HG03575 (cell line): ENCODE measurements around the gene HEATR3.
A peak's percentile ranks its signal among the peaks of the same experiment; 100 is the strongest.

ENCODE experiments used
- ATAC-seq: cut with Tn5 transposase; IDR thresholded peaks from one replicate; pipeline ENCODE4 v1.9.1; 2021; ENCODE audit not compliant: unreplicated experiment, insufficient number of reproducible peaks, low FRiP score; ENCODE audit errors: extremely low read depth

Gene HEATR3

DNA sequence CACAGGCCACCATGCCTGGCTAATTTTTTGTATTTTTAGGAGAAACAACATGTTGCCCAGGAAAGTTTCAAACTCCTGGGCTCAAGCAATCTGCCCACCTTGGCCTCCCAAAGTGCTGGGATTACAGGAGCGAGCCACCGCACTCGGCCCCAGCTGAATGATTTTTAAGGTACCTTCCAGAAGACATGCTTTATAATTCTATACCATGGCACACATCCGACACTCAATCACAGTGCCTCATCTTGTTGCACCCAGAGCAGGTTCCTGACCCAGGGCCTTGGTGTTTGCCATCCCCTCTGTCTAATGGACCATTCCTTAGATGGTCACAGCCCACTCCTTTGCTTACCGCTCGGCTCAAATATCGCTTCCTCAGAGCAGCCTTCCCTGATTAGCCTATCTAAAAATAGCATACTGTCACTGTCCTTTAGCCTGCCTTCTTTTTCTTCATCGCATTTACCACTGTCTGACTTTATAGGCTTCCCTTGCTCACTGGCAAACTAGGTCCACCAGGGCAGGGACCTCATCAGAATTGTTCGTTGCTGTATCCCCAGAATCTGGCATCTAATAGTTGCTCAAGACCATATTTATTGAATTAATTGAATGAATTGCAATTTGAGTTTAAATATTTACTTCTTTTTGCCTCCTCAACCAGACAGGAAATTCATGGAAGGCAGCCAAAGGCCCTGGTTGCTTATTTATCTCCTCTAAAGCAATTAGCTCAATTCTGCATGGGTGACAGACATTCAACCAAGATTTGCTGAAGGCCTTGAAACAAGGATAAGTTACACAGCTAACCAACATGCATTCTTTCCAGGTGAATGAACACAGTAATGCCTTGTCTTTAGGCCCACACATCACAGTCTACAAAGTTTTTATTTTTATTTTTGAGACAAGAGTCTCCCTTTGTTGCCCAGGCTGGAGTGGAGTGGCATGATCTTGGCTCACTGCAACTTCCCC lies 81.0 kb downstream of the HEATR3 start:
- ATAC-seq, result no peak

GRCh38 chr16:50151322-50151721 lies 85.6 kb downstream of the HEATR3 start:
- ATAC-seq, result no peak

DNA sequence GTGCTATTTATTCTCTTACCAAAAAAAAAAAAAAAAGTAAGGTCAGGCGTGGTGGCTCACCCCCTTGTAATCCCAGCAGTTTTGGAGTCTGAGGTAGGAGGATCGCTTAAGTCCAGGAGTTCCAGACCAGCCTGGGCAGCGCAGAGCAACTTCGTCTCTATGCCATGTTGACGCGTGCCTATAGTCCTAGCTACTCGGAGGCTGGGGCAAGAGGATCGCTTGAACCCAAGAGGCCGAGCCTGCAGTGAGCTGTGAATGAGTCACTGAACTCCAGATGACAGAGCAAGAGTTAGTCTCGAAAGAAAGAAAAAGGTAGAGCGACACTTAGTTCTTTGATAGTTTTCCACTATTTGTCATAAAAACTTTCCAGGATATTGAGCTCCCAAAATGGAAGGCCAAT lies 86.0 kb downstream of the HEATR3 start:
- ATAC-seq, result no peak

DNA sequence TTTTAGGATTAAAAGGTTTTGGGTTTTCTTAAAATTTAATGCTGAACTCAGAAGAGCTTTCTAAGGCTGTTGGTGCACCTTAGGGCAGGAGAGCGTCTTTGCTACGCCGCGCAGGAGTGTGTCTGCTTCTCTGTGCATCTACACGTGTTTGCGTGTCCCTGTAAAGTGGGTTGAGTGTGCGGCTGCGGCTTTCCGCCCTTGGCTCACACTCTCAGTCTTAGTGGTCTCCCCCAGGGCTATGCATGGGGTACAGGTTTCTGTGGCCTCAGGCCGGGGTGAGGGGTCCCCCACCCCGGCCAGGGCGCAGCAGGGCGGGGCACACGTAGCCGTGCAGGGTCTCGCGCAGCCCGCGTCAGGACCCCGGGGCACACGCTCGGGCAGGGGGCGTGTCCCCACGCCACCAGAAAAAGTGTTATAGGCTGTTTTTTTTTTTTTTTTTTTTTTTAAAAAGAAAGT lies 86.6 kb downstream of the HEATR3 start:
- ATAC-seq, result peak; percentile 31

DNA sequence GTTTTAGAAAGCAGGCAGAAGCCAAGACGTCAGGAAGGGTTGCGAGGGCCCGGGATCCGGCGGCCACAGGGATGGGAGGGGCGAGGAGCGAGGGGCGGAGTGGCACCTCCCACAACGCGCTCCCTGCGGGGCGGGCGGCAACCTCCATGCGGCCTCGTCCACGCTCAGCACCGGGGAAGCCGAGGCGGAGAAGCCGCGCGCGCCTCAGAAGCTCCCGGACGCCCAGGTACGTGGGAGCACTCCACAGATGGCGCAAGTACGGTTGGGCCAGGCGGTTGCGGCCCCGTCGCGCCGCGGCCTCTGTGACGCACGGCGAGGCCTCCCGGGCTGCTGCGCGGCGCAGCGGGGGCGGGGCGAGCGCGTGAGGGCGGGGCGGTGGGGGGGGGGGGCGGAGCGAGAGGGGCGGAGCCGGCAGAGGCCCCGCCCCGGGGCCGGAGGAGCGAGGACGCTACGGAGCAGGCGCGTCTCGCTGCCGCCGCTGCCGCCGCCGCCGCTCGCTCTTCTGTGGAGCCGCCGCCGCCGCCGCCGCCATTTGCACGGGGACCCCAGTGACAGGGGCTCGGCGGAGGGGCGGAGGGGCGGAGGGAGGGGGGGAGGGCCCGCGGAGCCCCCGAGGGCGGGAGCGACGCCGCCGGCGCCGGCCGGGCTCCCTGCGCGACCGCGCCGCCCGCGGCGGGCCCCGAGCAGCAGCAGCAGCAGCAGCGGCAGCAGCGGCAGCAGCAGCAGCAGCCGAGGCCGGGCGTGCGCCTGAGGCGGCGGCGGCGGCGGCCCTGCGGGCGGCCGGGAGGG lies 87.2 kb downstream of the HEATR3 start, which contains the start of gene TENT4B:
TENT4B (plus strand) TSS at position 500 of the 789 bp plus-strand sequence. CDS start 316 bp downstream, outside the sequence.
- peak; percentile 41 for ATAC-seq

DNA sequence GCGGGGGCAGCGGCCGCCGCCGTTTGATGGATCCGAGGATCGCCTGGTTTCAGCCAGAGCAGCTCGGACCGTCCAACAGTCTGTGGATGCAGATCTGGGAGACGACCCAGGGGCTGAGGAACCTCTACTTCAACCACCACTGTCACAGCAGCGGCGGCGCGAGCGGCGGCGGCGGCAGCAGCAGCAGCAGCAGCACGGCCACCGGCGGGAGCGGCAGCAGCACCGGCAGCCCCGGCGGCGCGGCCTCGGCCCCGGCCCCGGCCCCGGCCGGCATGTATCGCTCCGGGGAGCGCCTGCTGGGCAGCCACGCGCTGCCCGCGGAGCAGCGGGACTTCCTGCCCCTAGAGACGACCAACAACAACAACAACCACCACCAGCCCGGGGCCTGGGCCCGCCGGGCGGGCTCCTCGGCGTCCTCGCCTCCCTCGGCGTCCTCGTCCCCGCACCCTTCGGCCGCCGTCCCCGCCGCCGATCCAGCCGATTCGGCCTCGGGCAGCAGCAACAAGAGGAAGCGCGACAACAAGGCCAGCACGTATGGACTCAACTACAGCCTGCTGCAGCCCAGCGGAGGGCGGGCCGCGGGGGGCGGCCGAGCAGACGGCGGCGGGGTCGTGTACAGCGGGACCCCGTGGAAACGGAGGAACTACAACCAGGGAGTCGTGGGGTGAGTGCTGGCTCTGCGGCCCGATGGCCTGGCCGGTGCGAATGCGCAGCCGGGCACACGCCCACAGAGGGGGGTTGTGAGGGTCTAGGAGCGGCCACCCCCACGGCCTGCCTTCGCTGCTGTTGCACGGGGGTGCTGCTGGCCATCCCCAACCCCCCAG lies 88.0 kb downstream of the HEATR3 start:
- no peak for ATAC-seq

- ATAC-seq, result no peak
These were observed 88.7 kb downstream of the HEATR3 start for GRCh38 chr16:50154420-50154950.

DNA sequence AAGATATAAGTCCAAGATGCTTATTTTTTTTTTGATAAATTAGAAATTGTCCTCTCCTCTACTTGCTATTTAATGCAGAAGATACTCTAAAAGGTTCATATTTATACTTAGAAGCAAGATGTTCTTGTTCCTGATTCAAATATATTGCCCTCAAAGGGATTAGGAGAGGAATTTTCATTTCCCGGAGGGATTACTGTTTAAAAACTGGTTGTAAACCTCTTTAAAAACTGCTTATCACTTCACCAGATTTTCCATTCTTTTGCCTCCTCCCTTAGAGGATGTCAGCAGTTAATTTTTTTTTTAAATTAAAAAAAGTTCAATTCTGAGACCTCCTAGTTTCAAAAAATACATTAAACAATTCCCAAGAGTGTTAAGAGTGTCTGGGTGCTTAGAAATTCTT lies 90.2 kb downstream of the HEATR3 start:
- ATAC-seq, result no peak
